WTC11 (cell line): ENCODE results near the gene L1CAM. TPM values are rescaled to one million over a fixed set of nuclear protein-coding genes. Genes with fewer than 3 reads are reported as not detected.

Source experiments
- ATAC-seq: fragments of 200-7000 bp; cut with Tn5 transposase; 2 replicates; pipeline ENCODE4 v1.10.0; 2021; ENCODE audit warnings: mild to moderate bottlenecking, moderate library complexity
- CTCF ChIA-PET: fragments of 300-600 bp; sonication (Branson Sonifier 250); formaldehyde crosslinking; loops from one replicate; lab custom pipeline; 2021; ENCODE audit warnings: antibody characterized with exemption; lab: Charles Lee
- POLR2A ChIA-PET: fragments of 350-600 bp; sonication (Branson Sonifier 250); formaldehyde crosslinking; loops from one replicate; lab custom pipeline; 2021; ENCODE audit warnings: antibody characterized with exemption; lab: Charles Lee
- DNase-seq: peaks from one replicate; pipeline ENCODE4 v3.0.0; 2021; ENCODE audit warnings: low spot score
- H3K27ac Mint-ChIP-seq: 2 replicates; pipeline ENCODE4 v1.8.0; 2021; ENCODE audit warnings: mixed read lengths
- H3K27me3 Mint-ChIP-seq: 2 replicates; pipeline ENCODE4 v1.8.0; 2021; ENCODE audit warnings: low read depth, mild to moderate bottlenecking, moderate library complexity, mixed read lengths
- H3K36me3 Mint-ChIP-seq: 2 replicates; pipeline ENCODE4 v1.8.0; 2021; ENCODE audit warnings: mixed read lengths
- H3K4me1 Mint-ChIP-seq: 2 replicates; pipeline ENCODE4 v1.8.0; 2022; ENCODE audit warnings: mixed read lengths
- H3K4me3 Mint-ChIP-seq: 2 replicates; pipeline ENCODE4 v1.8.0; 2021; ENCODE audit warnings: mild to moderate bottlenecking, moderate library complexity, mixed read lengths
- H3K9me3 Mint-ChIP-seq: 2 replicates; pipeline ENCODE4 v1.8.0; 2021; ENCODE audit warnings: mixed read lengths
- ELF4 ChIP-seq: sonication (generic); formaldehyde crosslinking; IDR thresholded peaks from 2 replicates; pipeline ENCODE4 v1.8.1; 2022; ENCODE audit warnings: low read depth, mild to moderate bottlenecking, moderate library complexity, missing genetic modification reagents
- FOXJ3 ChIP-seq: sonication (generic); formaldehyde crosslinking; IDR thresholded peaks from 2 replicates; pipeline ENCODE4 v1.9.0; 2021; ENCODE audit warnings: missing genetic modification reagents, mild to moderate bottlenecking, borderline replicate concordance
- IRF2 ChIP-seq: sonication (generic); formaldehyde crosslinking; IDR thresholded peaks from 2 replicates; pipeline ENCODE4 v1.8.0; 2022; ENCODE audit warnings: low read depth, missing genetic modification reagents, borderline replicate concordance
- NR3C1 ChIP-seq: sonication (generic); formaldehyde crosslinking; conservative IDR thresholded peaks from 2 replicates; pipeline ENCODE4 v1.8.1; 2023; ENCODE audit warnings: low read depth, mild to moderate bottlenecking, missing genetic modification reagents
- TEAD4 ChIP-seq: sonication (generic); formaldehyde crosslinking; IDR thresholded peaks from 2 replicates; pipeline ENCODE4 v1.8.0; 2022; ENCODE audit warnings: mild to moderate bottlenecking, missing genetic modification reagents
- ZNF512 ChIP-seq: sonication (generic); formaldehyde crosslinking; IDR thresholded peaks from 2 replicates; pipeline ENCODE4 v1.8.1; 2022; ENCODE audit warnings: missing genetic modification reagents, borderline replicate concordance
- total RNA-seq: library from RNA; stranded (reverse); gene quantifications from 3 replicates; pipeline ENCODE4 v1.2.3, GENCODE V29; 2021
- TF ChIP-seq, protein P1 (sequence below): sonication (generic); formaldehyde crosslinking; IDR thresholded peaks from 2 replicates; pipeline ENCODE4 v1.8.1; 2022; ENCODE audit warnings: mild to moderate bottlenecking, moderate library complexity, missing genetic modification reagents
- TF ChIP-seq, protein P2 (sequence below): sonication (generic); formaldehyde crosslinking; IDR thresholded peaks from 2 replicates; pipeline ENCODE4 v1.8.1; 2022; ENCODE audit warnings: mild to moderate bottlenecking, missing genetic modification reagents, moderate library complexity, borderline replicate concordance
- TF ChIP-seq, protein P3 (sequence below): sonication (generic); formaldehyde crosslinking; conservative IDR thresholded peaks from 2 replicates; pipeline ENCODE4 v1.8.1; 2023; ENCODE audit warnings: mild to moderate bottlenecking, low read depth, missing genetic modification reagents, moderate library complexity
- TF ChIP-seq, protein P4 (sequence below): sonication (generic); formaldehyde crosslinking; IDR thresholded peaks from 2 replicates; pipeline ENCODE4 v1.8.1; 2022; ENCODE audit warnings: low read depth, mild to moderate bottlenecking, moderate library complexity, missing genetic modification reagents, borderline replicate concordance

Gene L1CAM
- total RNA-seq, 1 experiment from 2014 or later: 40.2 TPM

DNA sequence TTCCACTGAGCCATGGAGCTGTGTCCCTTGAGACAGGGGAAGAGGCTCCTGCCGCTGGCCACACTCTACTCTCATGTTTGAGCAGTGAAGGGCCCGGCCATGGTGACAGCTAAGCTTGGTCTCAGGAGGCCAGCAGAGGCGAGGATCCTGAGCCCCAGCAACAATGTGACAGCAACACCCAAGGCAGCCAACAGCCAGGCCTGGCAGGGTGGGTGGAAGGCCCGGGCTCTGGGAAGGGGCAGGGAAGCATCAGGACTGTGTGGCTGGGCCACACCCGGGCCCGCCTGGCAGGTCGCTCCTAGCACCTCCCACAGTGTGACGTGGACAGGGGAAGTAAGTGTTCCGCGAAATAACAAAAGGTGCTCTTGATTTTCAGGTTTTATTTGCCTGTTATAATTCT, 24.8 kb downstream of the L1CAM start:
- TF ChIP-seq, protein P1, sequence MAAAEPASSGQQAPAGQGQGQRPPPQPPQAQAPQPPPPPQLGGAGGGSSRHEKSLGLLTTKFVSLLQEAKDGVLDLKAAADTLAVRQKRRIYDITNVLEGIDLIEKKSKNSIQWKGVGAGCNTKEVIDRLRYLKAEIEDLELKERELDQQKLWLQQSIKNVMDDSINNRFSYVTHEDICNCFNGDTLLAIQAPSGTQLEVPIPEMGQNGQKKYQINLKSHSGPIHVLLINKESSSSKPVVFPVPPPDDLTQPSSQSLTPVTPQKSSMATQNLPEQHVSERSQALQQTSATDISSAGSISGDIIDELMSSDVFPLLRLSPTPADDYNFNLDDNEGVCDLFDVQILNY (CRISPR knock-in tag): no peak
- TF ChIP-seq FOXJ3 (CRISPR knock-in tag) (no peak), ELF4 (CRISPR knock-in tag) (no peak), NR3C1 (CRISPR knock-in tag) (no peak), TEAD4 (CRISPR knock-in tag) (no peak), IRF2 (CRISPR knock-in tag) (no peak)
- TF ChIP-seq, protein P2, sequence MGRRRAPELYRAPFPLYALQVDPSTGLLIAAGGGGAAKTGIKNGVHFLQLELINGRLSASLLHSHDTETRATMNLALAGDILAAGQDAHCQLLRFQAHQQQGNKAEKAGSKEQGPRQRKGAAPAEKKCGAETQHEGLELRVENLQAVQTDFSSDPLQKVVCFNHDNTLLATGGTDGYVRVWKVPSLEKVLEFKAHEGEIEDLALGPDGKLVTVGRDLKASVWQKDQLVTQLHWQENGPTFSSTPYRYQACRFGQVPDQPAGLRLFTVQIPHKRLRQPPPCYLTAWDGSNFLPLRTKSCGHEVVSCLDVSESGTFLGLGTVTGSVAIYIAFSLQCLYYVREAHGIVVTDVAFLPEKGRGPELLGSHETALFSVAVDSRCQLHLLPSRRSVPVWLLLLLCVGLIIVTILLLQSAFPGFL (CRISPR knock-in tag): no peak
- TF ChIP-seq, protein P3, sequence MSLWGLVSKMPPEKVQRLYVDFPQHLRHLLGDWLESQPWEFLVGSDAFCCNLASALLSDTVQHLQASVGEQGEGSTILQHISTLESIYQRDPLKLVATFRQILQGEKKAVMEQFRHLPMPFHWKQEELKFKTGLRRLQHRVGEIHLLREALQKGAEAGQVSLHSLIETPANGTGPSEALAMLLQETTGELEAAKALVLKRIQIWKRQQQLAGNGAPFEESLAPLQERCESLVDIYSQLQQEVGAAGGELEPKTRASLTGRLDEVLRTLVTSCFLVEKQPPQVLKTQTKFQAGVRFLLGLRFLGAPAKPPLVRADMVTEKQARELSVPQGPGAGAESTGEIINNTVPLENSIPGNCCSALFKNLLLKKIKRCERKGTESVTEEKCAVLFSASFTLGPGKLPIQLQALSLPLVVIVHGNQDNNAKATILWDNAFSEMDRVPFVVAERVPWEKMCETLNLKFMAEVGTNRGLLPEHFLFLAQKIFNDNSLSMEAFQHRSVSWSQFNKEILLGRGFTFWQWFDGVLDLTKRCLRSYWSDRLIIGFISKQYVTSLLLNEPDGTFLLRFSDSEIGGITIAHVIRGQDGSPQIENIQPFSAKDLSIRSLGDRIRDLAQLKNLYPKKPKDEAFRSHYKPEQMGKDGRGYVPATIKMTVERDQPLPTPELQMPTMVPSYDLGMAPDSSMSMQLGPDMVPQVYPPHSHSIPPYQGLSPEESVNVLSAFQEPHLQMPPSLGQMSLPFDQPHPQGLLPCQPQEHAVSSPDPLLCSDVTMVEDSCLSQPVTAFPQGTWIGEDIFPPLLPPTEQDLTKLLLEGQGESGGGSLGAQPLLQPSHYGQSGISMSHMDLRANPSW (CRISPR knock-in tag): no peak
- TF ChIP-seq, protein P4, sequence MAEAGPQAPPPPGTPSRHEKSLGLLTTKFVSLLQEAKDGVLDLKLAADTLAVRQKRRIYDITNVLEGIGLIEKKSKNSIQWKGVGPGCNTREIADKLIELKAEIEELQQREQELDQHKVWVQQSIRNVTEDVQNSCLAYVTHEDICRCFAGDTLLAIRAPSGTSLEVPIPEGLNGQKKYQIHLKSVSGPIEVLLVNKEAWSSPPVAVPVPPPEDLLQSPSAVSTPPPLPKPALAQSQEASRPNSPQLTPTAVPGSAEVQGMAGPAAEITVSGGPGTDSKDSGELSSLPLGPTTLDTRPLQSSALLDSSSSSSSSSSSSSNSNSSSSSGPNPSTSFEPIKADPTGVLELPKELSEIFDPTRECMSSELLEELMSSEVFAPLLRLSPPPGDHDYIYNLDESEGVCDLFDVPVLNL (CRISPR knock-in tag): no peak
- DNase-seq: no peak
- H3K27ac Mint-ChIP-seq: no peak overlapping the region
- ChIA-PET POLR2A (no interaction called here), CTCF (no interaction called here)
- H3K4me1 Mint-ChIP-seq: peaks cover 32% of the 10 kb centered on the region
- H3K36me3 Mint-ChIP-seq: peaks cover 7% of the 10 kb centered on the region
- H3K27me3 Mint-ChIP-seq: peaks cover 6% of the 10 kb centered on the region; the same call in 1 of the 2 replicates
- no peaks in the 10 kb centered on the region for H3K9me3 Mint-ChIP-seq
- ATAC-seq: no peak
- no peak overlapping the region for H3K4me3 Mint-ChIP-seq

GRCh38 chrX:153857348-153857903, 28.5 kb downstream of the L1CAM start:
- ChIA-PET POLR2A (no interaction called here), CTCF (interaction anchor here (1.1 to 1.2 kb wide), 2 partner anchors 21 to 90 kb away, joined by 3 to 4 read pairs; no protein-coding TSS in a partner anchor)
- TF ChIP-seq, protein P3 (CRISPR knock-in tag): no peak
- peak; percentile 82; the same call in 1 of the 2 replicates for TF ChIP-seq ZNF512 (CRISPR knock-in tag)
- Mint-ChIP-seq H3K4me1 (peaks cover 38% of the 10 kb centered on the region), H3K27me3 (peaks cover 6% of the 10 kb centered on the region), H3K27ac (no peak overlapping the region), H3K36me3 (no peaks in the 10 kb centered on the region), H3K4me3 (no peak overlapping the region), H3K9me3 (no peaks in the 10 kb centered on the region)
- ATAC-seq (peak; percentile 71), DNase-seq (no peak)
